Activated naive CD8-positive, alpha-beta T cell treated with anti-CD3 and anti-CD28 coated beads, Interleukin-2, amount 10 ng/mL, durations not matched to agents 7 days and 5 days (primary cell): Measurements from ENCODE around the gene CCNL2. TPM values are rescaled to one million over a fixed set of nuclear protein-coding genes. Genes with fewer than 3 reads are reported as not detected.

Experiments
- ATAC-seq: fragments of 150-1000 bp; cut with Tn5 transposase; one replicate; pipeline ENCODE4 v1.10.0; 2021; ENCODE audit warnings: low read depth, moderate library complexity
- POLR2A ChIA-PET: fragments of 350-600 bp; sonication (Branson Sonifier 250); formaldehyde crosslinking; loops from one replicate; lab custom pipeline; 2021; ENCODE audit warnings: antibody characterized with exemption; lab: Charles Lee
- DNase-seq: peaks from one replicate; pipeline ENCODE4 v3.0.0; 2021
- H3K27ac Mint-ChIP-seq: one replicate; pipeline ENCODE4 v1.8.0; 2022; ENCODE audit warnings: mild to moderate bottlenecking, mixed read lengths
- H3K27me3 Mint-ChIP-seq: one replicate; pipeline ENCODE4 v1.8.0; 2022; ENCODE audit warnings: mild to moderate bottlenecking, moderate library complexity, mixed read lengths
- H3K36me3 Mint-ChIP-seq: one replicate; pipeline ENCODE4 v1.8.0; 2021; ENCODE audit warnings: mild to moderate bottlenecking, mixed read lengths
- H3K4me1 Mint-ChIP-seq: one replicate; pipeline ENCODE4 v1.8.0; 2021; ENCODE audit warnings: mixed read lengths
- H3K4me3 Mint-ChIP-seq: one replicate; pipeline ENCODE4 v1.8.0; 2022; ENCODE audit warnings: mild to moderate bottlenecking, moderate library complexity, mixed read lengths
- H3K9me3 Mint-ChIP-seq: one replicate; pipeline ENCODE4 v1.8.0; 2021; ENCODE audit warnings: mixed read lengths
- total RNA-seq, 2 experiments: library from RNA; stranded (reverse); gene quantifications; one replicate each; pipeline ENCODE4 v1.2.3, GENCODE V29; 2021

Gene CCNL2
- total RNA-seq, 2 experiments from 2014 or later: 201 to 211 TPM

GRCh38 chr1:1355416-1355815 is 43.7 kb downstream of the CCNL2 start:
- H3K27me3 Mint-ChIP-seq: peaks cover 31% of the 10 kb centered on the region
- DNase-seq (peak; percentile 54), ATAC-seq (peak; percentile 17)
- H3K4me1 Mint-ChIP-seq: peaks cover 11% of the 10 kb centered on the region
- H3K4me3 Mint-ChIP-seq: no peak overlapping the region
- no peak overlapping the region for H3K27ac Mint-ChIP-seq
- H3K36me3 Mint-ChIP-seq: no peaks in the 10 kb centered on the region
- POLR2A ChIA-PET: interaction anchor here (0.6 kb wide), 1 partner anchor 16 kb away, joined by 3 read pairs; no protein-coding TSS in a partner anchor
- H3K9me3 Mint-ChIP-seq: no peaks in the 10 kb centered on the region

GRCh38 chr1:1354271-1355247 is 44.6 kb downstream of the CCNL2 start:
- DNase-seq (no peak), ATAC-seq (no peak)
- Mint-ChIP-seq H3K4me1 (peaks cover 11% of the 10 kb centered on the region), H3K36me3 (no peaks in the 10 kb centered on the region), H3K9me3 (no peaks in the 10 kb centered on the region), H3K27ac (no peak overlapping the region), H3K4me3 (no peak overlapping the region), H3K27me3 (peaks cover 31% of the 10 kb centered on the region)
- POLR2A ChIA-PET: interaction anchor here (0.6 kb wide), 1 partner anchor 17 kb away, joined by 3 read pairs; no protein-coding TSS in a partner anchor

GRCh38 chr1:1353389-1354151 is 45.6 kb downstream of the CCNL2 start:
- Mint-ChIP-seq H3K27me3 (peaks cover 28% of the 10 kb centered on the region), H3K36me3 (no peaks in the 10 kb centered on the region), H3K4me1 (peaks cover 4% of the 10 kb centered on the region), H3K4me3 (no peak overlapping the region), H3K9me3 (no peaks in the 10 kb centered on the region), H3K27ac (no peak overlapping the region)
- POLR2A ChIA-PET: no interaction called here
- DNase-seq (no peak), ATAC-seq (no peak)

- Mint-ChIP-seq H3K4me3 (no peak overlapping the region), H3K9me3 (no peaks in the 10 kb centered on the region), H3K27me3 (peaks cover 28% of the 10 kb centered on the region), H3K27ac (no peak overlapping the region), H3K4me1 (peaks cover 4% of the 10 kb centered on the region), H3K36me3 (no peaks in the 10 kb centered on the region)
- ATAC-seq (no peak), DNase-seq (no peak)
- POLR2A ChIA-PET: no interaction called here
These were observed 46.2 kb downstream of the CCNL2 start for GRCh38 chr1:1352786-1353388.

GRCh38 chr1:1351511-1352427 is 47.4 kb downstream of the CCNL2 start:
- H3K9me3 Mint-ChIP-seq: no peaks in the 10 kb centered on the region
- peaks cover 8% of the 10 kb centered on the region for H3K4me1 Mint-ChIP-seq
- ATAC-seq: no peak
- no peak for DNase-seq
- H3K4me3 Mint-ChIP-seq: peak overlapping the region; percentile 65
- POLR2A ChIA-PET: interaction anchor here (0.6 to 1.0 kb wide), 2 partner anchors 24 to 472 kb away, joined by 3 read pairs; no protein-coding TSS in a partner anchor
- H3K27ac Mint-ChIP-seq: peak overlapping the region; percentile 72
- no peaks in the 10 kb centered on the region for H3K36me3 Mint-ChIP-seq
- H3K27me3 Mint-ChIP-seq: peaks cover 23% of the 10 kb centered on the region

GRCh38 chr1:1349256-1350012 is 49.7 kb downstream of the CCNL2 start, which contains the start of gene DVL1:
Gene DVL1 (minus strand): TSS chr1:1349418. CDS start chr1:1349065, 353 bp downstream.
- Mint-ChIP-seq H3K9me3 (no peaks in the 10 kb centered on the region), H3K36me3 (no peaks in the 10 kb centered on the region), H3K4me3 (peak within 1 kb of the TSS; percentile 75), H3K4me1 (peaks cover 8% of the 10 kb centered on the region), H3K27ac (peak within 1 kb of the TSS; percentile 38), H3K27me3 (peaks cover 23% of the 10 kb centered on the region)
- ATAC-seq (peak; percentile 76), DNase-seq (peak; percentile 90)
- POLR2A ChIA-PET: interaction anchor here (1.5 kb wide), 1 partner anchor 44 kb away, joined by 3 read pairs; no protein-coding TSS in a partner anchor

GRCh38 chr1:1348420-1349255 is 50.5 kb downstream of the CCNL2 start:
- DNase-seq (no peak), ATAC-seq (peak; percentile 28)
- H3K4me1 Mint-ChIP-seq: peaks cover 8% of the 10 kb centered on the region
- H3K27me3 Mint-ChIP-seq: peaks cover 18% of the 10 kb centered on the region
- H3K27ac Mint-ChIP-seq: peak overlapping the region; percentile 38
- H3K36me3 Mint-ChIP-seq: no peaks in the 10 kb centered on the region
- peak overlapping the region; percentile 75 for H3K4me3 Mint-ChIP-seq
- H3K9me3 Mint-ChIP-seq: no peaks in the 10 kb centered on the region
- POLR2A ChIA-PET: interaction anchor here (0.8 to 1.5 kb wide), 4 partner anchors 22 to 335 kb away, joined by 3 to 6 read pairs (median 4); partner anchors contain the start of genes CCNL2 and ISG15

- POLR2A ChIA-PET: interaction anchor here (0.8 to 1.5 kb wide), 4 partner anchors 23 to 334 kb away, joined by 3 to 6 read pairs (median 4); partner anchors contain the start of genes CCNL2 and ISG15
- DNase-seq (no peak), ATAC-seq (no peak)
- Mint-ChIP-seq H3K9me3 (no peaks in the 10 kb centered on the region), H3K27me3 (peaks cover 10% of the 10 kb centered on the region), H3K36me3 (no peaks in the 10 kb centered on the region), H3K27ac (no peak overlapping the region), H3K4me1 (peaks cover 8% of the 10 kb centered on the region), H3K4me3 (peak overlapping the region; percentile 75)
These were observed 51.3 kb downstream of the CCNL2 start for GRCh38 chr1:1347663-1348419.

GRCh38 chr1:1347026-1347595 is 52.0 kb downstream of the CCNL2 start:
- Mint-ChIP-seq H3K4me3 (peak overlapping the region; percentile 22), H3K27me3 (peaks cover 3% of the 10 kb centered on the region), H3K27ac (peak overlapping the region; percentile 61), H3K4me1 (peaks cover 6% of the 10 kb centered on the region), H3K36me3 (no peaks in the 10 kb centered on the region), H3K9me3 (no peaks in the 10 kb centered on the region)
- POLR2A ChIA-PET: interaction anchor here (1.1 to 1.4 kb wide), 3 partner anchors 12 to 334 kb away, joined by 3 to 6 read pairs (median 4); partner anchors contain the start of gene ISG15
- DNase-seq (no peak), ATAC-seq (no peak)

- H3K4me3 Mint-ChIP-seq: no peak overlapping the region
- H3K4me1 Mint-ChIP-seq: peaks cover 5% of the 10 kb centered on the region
- no peak overlapping the region for H3K27ac Mint-ChIP-seq
- POLR2A ChIA-PET: interaction anchor here (1.1 kb wide), 1 partner anchor 12 kb away, joined by 3 read pairs; no protein-coding TSS in a partner anchor
- peaks cover 1% of the 10 kb centered on the region for H3K36me3 Mint-ChIP-seq
- H3K27me3 Mint-ChIP-seq: no peaks in the 10 kb centered on the region
- no peaks in the 10 kb centered on the region for H3K9me3 Mint-ChIP-seq
- DNase-seq (no peak), ATAC-seq (no peak)
These were observed 52.6 kb downstream of the CCNL2 start for GRCh38 chr1:1346501-1346890.
